ENCODE measurements around the gene SLC23A2. TPM values are rescaled to one million over a fixed set of nuclear protein-coding genes. Genes with fewer than 3 reads are reported as not detected.
A peak's percentile ranks its signal among the peaks of the same experiment; 100 is the strongest.

SLC23A2 gene
- total RNA-seq, 4 donors from 2014 or later: 4.6 to 15.2 (median 7.9) TPM

GRCh38 chr20:4905195-4905594 lies 96.1 kb downstream of the SLC23A2 start:
- 89 to 94% methylated on average over 4 of the region's 4 CpGs for WGBS, 2 donors
- TF ChIP-seq CTCF (IDR thresholded peaks at IDR 0.05): no peak
- no peak for TF ChIP-seq POLR2A (IDR thresholded peaks at IDR 0.05)
- intact Hi-C loops (cut with DNase I; ENCODE audit: low total_unique reads): no loop called here
- DNase-seq (ENCODE audit: low spot score in 2 of 2): peak in 1 of 2 donors; percentile 46
- H3K4me3 ChIP-seq (ENCODE audit: low read depth, poor library complexity, severe bottlenecking): no peak overlapping the region

- TF ChIP-seq CTCF (IDR thresholded peaks at IDR 0.05): no peak
- TF ChIP-seq POLR2A (IDR thresholded peaks at IDR 0.05): no peak
- DNase-seq (ENCODE audit: low spot score in 2 of 2): peak in 1 of 2 donors; percentile 23
- 76 to 82% methylated on average over 4 of the region's 4 CpGs for WGBS, 2 donors
- intact Hi-C loops (cut with DNase I; ENCODE audit: low total_unique reads): no loop called here
- H3K4me3 ChIP-seq (ENCODE audit: low read depth, poor library complexity, severe bottlenecking): no peak overlapping the region
Observed at GRCh38 chr20:4904127-4904860, 97.0 kb downstream of the SLC23A2 start.

- no peak for DNase-seq (ENCODE audit: low spot score in 2 of 2)
- intact Hi-C loops (cut with DNase I; ENCODE audit: low total_unique reads): no loop called here
- TF ChIP-seq POLR2A (IDR thresholded peaks at IDR 0.05): no peak
- TF ChIP-seq CTCF (IDR thresholded peaks at IDR 0.05): no peak
- 95 to 97% methylated on average over 4 of the region's 4 CpGs for WGBS, 2 donors
- H3K4me3 ChIP-seq (ENCODE audit: low read depth, poor library complexity, severe bottlenecking): no peak overlapping the region
Observed at GRCh38 chr20:4902788-4903187, 98.5 kb downstream of the SLC23A2 start.

GRCh38 chr20:4901031-4901818 lies 100.1 kb downstream of the SLC23A2 start:
- TF ChIP-seq POLR2A (IDR thresholded peaks at IDR 0.05) (no peak), CTCF (IDR thresholded peaks at IDR 0.05) (no peak)
- 85 to 86% methylated on average over 14 of the region's 14 CpGs for WGBS, 2 donors
- intact Hi-C loops (cut with DNase I; ENCODE audit: low total_unique reads): no loop called here
- H3K4me3 ChIP-seq (ENCODE audit: low read depth, poor library complexity, severe bottlenecking): no peak overlapping the region
- no peak for DNase-seq (ENCODE audit: low spot score in 2 of 2)

GRCh38 chr20:4898282-4899244 lies 102.7 kb downstream of the SLC23A2 start:
- no peak for DNase-seq (ENCODE audit: low spot score in 2 of 2)
- H3K4me3 ChIP-seq (ENCODE audit: low read depth, poor library complexity, severe bottlenecking): no peak overlapping the region
- TF ChIP-seq CTCF (IDR thresholded peaks at IDR 0.05): no peak
- no peak for TF ChIP-seq POLR2A (IDR thresholded peaks at IDR 0.05)
- 26% methylated on average over 14 of the region's 14 CpGs for WGBS, 2 donors
- intact Hi-C loops (cut with DNase I; ENCODE audit: low total_unique reads): no loop called here
